ENCODE data around the gene ALKBH1. TPM values are rescaled to one million over a fixed set of nuclear protein-coding genes. Genes with fewer than 3 reads are reported as not detected.
A peak's percentile ranks its signal among the peaks of the same experiment; 100 is the strongest.
"Not testable (repeated sequence)": the region's sequence is repeated elsewhere in the genome, so short reads cannot be mapped to it uniquely, and the experiment has no call there.

Gene ALKBH1
- total RNA-seq, 3 donors from 2014 or later: 17.8 to 24.3 (median 19.6) TPM

- Mint-ChIP-seq H3K4me1 (ENCODE audit: low read depth) (peaks cover 42% of the 10 kb centered on the region), H3K36me3 (ENCODE audit: insufficient read depth) (peaks cover 28% of the 10 kb centered on the region), H3K9me3 (no peaks in the 10 kb centered on the region), H3K4me3 (peak overlapping the region; percentile 94), H3K27me3 (ENCODE audit: low read depth) (no peaks in the 10 kb centered on the region)
- DNase-seq (no peak), ATAC-seq (no peak)
These were observed 1.6 kb upstream of the ALKBH1 start for GRCh38 chr14:77709412-77709811.

GRCh38 chr14:77708749-77709148, 926 bp upstream of the ALKBH1 start:
- Mint-ChIP-seq H3K4me1 (ENCODE audit: low read depth) (peaks cover 42% of the 10 kb centered on the region), H3K36me3 (ENCODE audit: insufficient read depth) (peaks cover 28% of the 10 kb centered on the region), H3K4me3 (peak overlapping the region; percentile 94), H3K27me3 (ENCODE audit: low read depth) (no peaks in the 10 kb centered on the region), H3K9me3 (no peaks in the 10 kb centered on the region)
- no peak for DNase-seq
- no peak for ATAC-seq

GRCh38 chr14:77707355-77707723, 484 bp downstream of the ALKBH1 start:
- Mint-ChIP-seq H3K4me3 (peak overlapping the region; percentile 94), H3K36me3 (ENCODE audit: insufficient read depth) (peaks cover 22% of the 10 kb centered on the region), H3K27me3 (ENCODE audit: low read depth) (no peaks in the 10 kb centered on the region), H3K9me3 (no peaks in the 10 kb centered on the region), H3K4me1 (ENCODE audit: low read depth) (peaks cover 38% of the 10 kb centered on the region)
- no peak for DNase-seq
- ATAC-seq: peak; percentile 25 to 27

- no peaks in the 10 kb centered on the region for H3K9me3 Mint-ChIP-seq
- H3K36me3 Mint-ChIP-seq (ENCODE audit: insufficient read depth): peaks cover 53% of the 10 kb centered on the region
- DNase-seq (no peak), ATAC-seq (no peak)
- no peaks in the 10 kb centered on the region for H3K27me3 Mint-ChIP-seq (ENCODE audit: low read depth)
- H3K4me1 Mint-ChIP-seq (ENCODE audit: low read depth): no peaks in the 10 kb centered on the region
- H3K4me3 Mint-ChIP-seq: no peak overlapping the region
These were observed 16.6 kb downstream of the ALKBH1 start for GRCh38 chr14:77691259-77691658.

- no peaks in the 10 kb centered on the region for H3K27me3 Mint-ChIP-seq (ENCODE audit: low read depth)
- H3K36me3 Mint-ChIP-seq (ENCODE audit: insufficient read depth): peaks cover 27% of the 10 kb centered on the region
- DNase-seq (no peak), ATAC-seq (no peak)
- H3K4me1 Mint-ChIP-seq (ENCODE audit: low read depth): peaks cover 4% of the 10 kb centered on the region
- H3K9me3 Mint-ChIP-seq: no peaks in the 10 kb centered on the region
- H3K4me3 Mint-ChIP-seq: no peak overlapping the region
These were observed 25.7 kb downstream of the ALKBH1 start for GRCh38 chr14:77682158-77682553.

- Mint-ChIP-seq H3K27me3 (ENCODE audit: low read depth) (no peaks in the 10 kb centered on the region), H3K4me1 (ENCODE audit: low read depth) (peaks cover 4% of the 10 kb centered on the region), H3K36me3 (ENCODE audit: insufficient read depth) (peaks cover 23% of the 10 kb centered on the region), H3K4me3 (no peak overlapping the region), H3K9me3 (no peaks in the 10 kb centered on the region)
- ATAC-seq (no peak), DNase-seq (no peak)
These were observed 26.3 kb downstream of the ALKBH1 start for GRCh38 chr14:77681196-77682157.

GRCh38 chr14:77674931-77675330, 32.9 kb downstream of the ALKBH1 start:
- Mint-ChIP-seq H3K9me3 (no peaks in the 10 kb centered on the region), H3K4me1 (ENCODE audit: low read depth) (no peaks in the 10 kb centered on the region), H3K27me3 (ENCODE audit: low read depth) (no peaks in the 10 kb centered on the region), H3K36me3 (ENCODE audit: insufficient read depth) (peaks cover 35% of the 10 kb centered on the region), H3K4me3 (no peak overlapping the region)
- ATAC-seq (no peak), DNase-seq (no peak)

- Mint-ChIP-seq H3K4me1 (ENCODE audit: low read depth) (no peaks in the 10 kb centered on the region), H3K9me3 (no peaks in the 10 kb centered on the region), H3K4me3 (no peak overlapping the region), H3K27me3 (ENCODE audit: low read depth) (no peaks in the 10 kb centered on the region), H3K36me3 (ENCODE audit: insufficient read depth) (peaks cover 25% of the 10 kb centered on the region)
- ATAC-seq (no peak), DNase-seq (no peak)
These were observed 34.6 kb downstream of the ALKBH1 start for GRCh38 chr14:77673193-77673592.

- ATAC-seq: no peak
- no peak overlapping the region for H3K4me3 Mint-ChIP-seq
- H3K27me3 Mint-ChIP-seq (ENCODE audit: low read depth): no peaks in the 10 kb centered on the region
- H3K36me3 Mint-ChIP-seq (ENCODE audit: insufficient read depth): peaks cover 1% of the 10 kb centered on the region
- no peak for DNase-seq
- H3K4me1 Mint-ChIP-seq (ENCODE audit: low read depth): no peaks in the 10 kb centered on the region
- no peaks in the 10 kb centered on the region for H3K9me3 Mint-ChIP-seq
These were observed 40.5 kb downstream of the ALKBH1 start for GRCh38 chr14:77667331-77667730.

- H3K4me1 Mint-ChIP-seq (ENCODE audit: low read depth): no peaks in the 10 kb centered on the region
- H3K9me3 Mint-ChIP-seq: no peaks in the 10 kb centered on the region
- H3K36me3 Mint-ChIP-seq (ENCODE audit: insufficient read depth): peaks cover 3% of the 10 kb centered on the region
- DNase-seq (no peak), ATAC-seq (no peak)
- H3K4me3 Mint-ChIP-seq: no peak overlapping the region
- no peaks in the 10 kb centered on the region for H3K27me3 Mint-ChIP-seq (ENCODE audit: low read depth)
These were observed 44.5 kb downstream of the ALKBH1 start for GRCh38 chr14:77663293-77663692.

GRCh38 chr14:77661562-77661961, 46.3 kb downstream of the ALKBH1 start:
- not testable (repeated sequence) for H3K9me3 Mint-ChIP-seq; H3K4me3 Mint-ChIP-seq; DNase-seq; H3K36me3 Mint-ChIP-seq (ENCODE audit: insufficient read depth); H3K4me1 Mint-ChIP-seq (ENCODE audit: low read depth); ATAC-seq; H3K27me3 Mint-ChIP-seq (ENCODE audit: low read depth)

GRCh38 chr14:77660754-77661153, 47.1 kb downstream of the ALKBH1 start:
- Mint-ChIP-seq H3K36me3 (ENCODE audit: insufficient read depth) (peaks cover 3% of the 10 kb centered on the region), H3K4me1 (ENCODE audit: low read depth) (no peaks in the 10 kb centered on the region), H3K27me3 (ENCODE audit: low read depth) (no peaks in the 10 kb centered on the region), H3K4me3 (no peak overlapping the region), H3K9me3 (no peaks in the 10 kb centered on the region)
- ATAC-seq (no peak), DNase-seq (no peak)

- Mint-ChIP-seq H3K4me1 (ENCODE audit: low read depth) (no peaks in the 10 kb centered on the region), H3K9me3 (no peaks in the 10 kb centered on the region), H3K4me3 (no peak overlapping the region), H3K27me3 (ENCODE audit: low read depth) (no peaks in the 10 kb centered on the region), H3K36me3 (ENCODE audit: insufficient read depth) (peaks cover 3% of the 10 kb centered on the region)
- DNase-seq: no peak
- ATAC-seq: no peak
These were observed 48.0 kb downstream of the ALKBH1 start for GRCh38 chr14:77659831-77660230.

GRCh38 chr14:77657280-77657679, 50.5 kb downstream of the ALKBH1 start:
- no peaks in the 10 kb centered on the region for H3K9me3 Mint-ChIP-seq
- peaks cover under 1% of the 10 kb centered on the region for H3K36me3 Mint-ChIP-seq (ENCODE audit: insufficient read depth)
- peaks cover 2% of the 10 kb centered on the region for H3K27me3 Mint-ChIP-seq (ENCODE audit: low read depth)
- H3K4me1 Mint-ChIP-seq (ENCODE audit: low read depth): no peaks in the 10 kb centered on the region
- no peak overlapping the region for H3K4me3 Mint-ChIP-seq
- no peak for DNase-seq
- ATAC-seq: no peak

GRCh38 chr14:77654001-77654441, 53.8 kb downstream of the ALKBH1 start:
- DNase-seq: no peak
- Mint-ChIP-seq H3K4me1 (ENCODE audit: low read depth) (no peaks in the 10 kb centered on the region), H3K4me3 (no peak overlapping the region), H3K27me3 (ENCODE audit: low read depth) (peaks cover 2% of the 10 kb centered on the region), H3K36me3 (ENCODE audit: insufficient read depth) (no peaks in the 10 kb centered on the region), H3K9me3 (no peaks in the 10 kb centered on the region)
- no peak for ATAC-seq
